ENCODE results near the gene RHBDD1. TPM values are rescaled to one million over a fixed set of nuclear protein-coding genes. Genes with fewer than 3 reads are reported as not detected.

The RHBDD1 gene
- total and polyA plus RNA-seq, 4 donors, result 4.8 to 66.4 (median 24.7) TPM

- ATAC-seq (ENCODE audit: insufficient read depth, low FRiP score) (no peak), DNase-seq (no peak)
- no peak for TF ChIP-seq CTCF (IDR thresholded peaks at IDR 0.05; ENCODE audit: control extremely low read depth, extremely low read depth)
- H3K9ac ChIP-seq (ENCODE audit: insufficient read depth in 1 of 2, low read length in 2 of 2), result no peak overlapping the region
- 97 to 98% methylated on average over 2 of the region's 2 CpGs for WGBS, 2 donors
- H3K27ac ChIP-seq (ENCODE audit: low read depth in 1 of 2, low read length in 1 of 2), result no peak overlapping the region
- no peak overlapping the region for H3K4me3 ChIP-seq
- H3K36me3 ChIP-seq (ENCODE audit: control insufficient read depth in 4 of 4, insufficient read depth in 4 of 4, low read length in 4 of 4), result peaks cover 0 to 4% (median 0%) of the 10 kb centered on the region in 4 donors
- H3K27me3 ChIP-seq (ENCODE audit: control insufficient read depth in 3 of 3, insufficient read depth in 3 of 3, low read length in 2 of 3), result no peaks in the 10 kb centered on the region
- peaks cover 0 to 5% (median 0%) of the 10 kb centered on the region in 5 donors for H3K4me1 ChIP-seq (ENCODE audit: control insufficient read depth in 5 of 5, insufficient read depth in 5 of 5, low read length in 5 of 5)
- H3K9me3 ChIP-seq (ENCODE audit: control insufficient read depth in 4 of 4, insufficient read depth in 3 of 4, low read length in 3 of 4), result peaks cover 0 to 1% (median 0%) of the 10 kb centered on the region in 4 donors
These were observed 98.8 kb downstream of the RHBDD1 start for GRCh38 chr2:226934546-226935201.

GRCh38 chr2:226943862-226944620 lies 108.2 kb downstream of the RHBDD1 start:
- ATAC-seq (ENCODE audit: insufficient read depth, low FRiP score) (no peak), DNase-seq (no peak)
- Histone ChIP-seq H3K36me3 (ENCODE audit: control insufficient read depth in 4 of 4, insufficient read depth in 4 of 4, low read length in 4 of 4) (no peaks in the 10 kb centered on the region), H3K4me1 (ENCODE audit: control insufficient read depth in 5 of 5, insufficient read depth in 5 of 5, low read length in 5 of 5) (no peaks in the 10 kb centered on the region), H3K9me3 (ENCODE audit: control insufficient read depth in 4 of 4, insufficient read depth in 3 of 4, low read length in 3 of 4) (no peaks in the 10 kb centered on the region), H3K4me3 (no peak overlapping the region), H3K27ac (ENCODE audit: low read depth in 1 of 2, low read length in 1 of 2) (no peak overlapping the region), H3K27me3 (ENCODE audit: control insufficient read depth in 3 of 3, insufficient read depth in 3 of 3, low read length in 2 of 3) (no peaks in the 10 kb centered on the region), H3K9ac (ENCODE audit: insufficient read depth in 1 of 2, low read length in 2 of 2) (no peak overlapping the region)
- no peak for TF ChIP-seq CTCF (IDR thresholded peaks at IDR 0.05; ENCODE audit: control extremely low read depth, extremely low read depth)
- 92 to 94% methylated on average over 9 of the region's 9 CpGs for WGBS, 2 donors

GRCh38 chr2:226953206-226953605 lies 117.4 kb downstream of the RHBDD1 start:
- Histone ChIP-seq H3K9me3 (ENCODE audit: control insufficient read depth in 4 of 4, insufficient read depth in 3 of 4, low read length in 3 of 4) (peaks cover 0 to 2% (median under 1%) of the 10 kb centered on the region in 4 donors), H3K27me3 (ENCODE audit: control insufficient read depth in 3 of 3, insufficient read depth in 3 of 3, low read length in 2 of 3) (no peaks in the 10 kb centered on the region), H3K4me1 (ENCODE audit: control insufficient read depth in 5 of 5, insufficient read depth in 5 of 5, low read length in 5 of 5) (no peaks in the 10 kb centered on the region), H3K4me3 (no peak overlapping the region), H3K9ac (ENCODE audit: insufficient read depth in 1 of 2, low read length in 2 of 2) (no peak overlapping the region), H3K27ac (ENCODE audit: low read depth in 1 of 2, low read length in 1 of 2) (no peak overlapping the region), H3K36me3 (ENCODE audit: control insufficient read depth in 4 of 4, insufficient read depth in 4 of 4, low read length in 4 of 4) (peaks cover 0 to 3% (median 0%) of the 10 kb centered on the region in 4 donors)
- DNase-seq (no peak), ATAC-seq (ENCODE audit: insufficient read depth, low FRiP score) (no peak)
- WGBS, 2 donors, result 90 to 95% methylated on average over 3 of the region's 3 CpGs
- no peak for TF ChIP-seq CTCF (IDR thresholded peaks at IDR 0.05; ENCODE audit: control extremely low read depth, extremely low read depth)

Measured in lung (tissue), 12 donors.